Measurements from ENCODE around the gene ERCC6. TPM values are rescaled to one million over a fixed set of nuclear protein-coding genes. Genes with fewer than 3 reads are reported as not detected.

ERCC6 gene
- total RNA-seq, 1 donor from 2014 or later: 17.2 TPM

Other genes with a start within 250 kb of the ERCC6 start
- 2.2 TPM for gene C10orf71, start 240.0 kb downstream of the ERCC6 start, total RNA-seq
- gene DRGX, start 143.0 kb downstream of the ERCC6 start, total RNA-seq: 0.20 TPM
- gene SLC18A3, start 71.2 kb upstream of the ERCC6 start, total RNA-seq: not detected
- not detected for gene CHAT, start 74.9 kb upstream of the ERCC6 start, total RNA-seq
- not detected for gene C10orf53, start 140.5 kb upstream of the ERCC6 start, total RNA-seq
- 0.89 TPM for gene OGDHL, start 223.2 kb upstream of the ERCC6 start, total RNA-seq